ENCODE measurements around the gene GMDS.

- TF ChIP-seq, protein P1, sequence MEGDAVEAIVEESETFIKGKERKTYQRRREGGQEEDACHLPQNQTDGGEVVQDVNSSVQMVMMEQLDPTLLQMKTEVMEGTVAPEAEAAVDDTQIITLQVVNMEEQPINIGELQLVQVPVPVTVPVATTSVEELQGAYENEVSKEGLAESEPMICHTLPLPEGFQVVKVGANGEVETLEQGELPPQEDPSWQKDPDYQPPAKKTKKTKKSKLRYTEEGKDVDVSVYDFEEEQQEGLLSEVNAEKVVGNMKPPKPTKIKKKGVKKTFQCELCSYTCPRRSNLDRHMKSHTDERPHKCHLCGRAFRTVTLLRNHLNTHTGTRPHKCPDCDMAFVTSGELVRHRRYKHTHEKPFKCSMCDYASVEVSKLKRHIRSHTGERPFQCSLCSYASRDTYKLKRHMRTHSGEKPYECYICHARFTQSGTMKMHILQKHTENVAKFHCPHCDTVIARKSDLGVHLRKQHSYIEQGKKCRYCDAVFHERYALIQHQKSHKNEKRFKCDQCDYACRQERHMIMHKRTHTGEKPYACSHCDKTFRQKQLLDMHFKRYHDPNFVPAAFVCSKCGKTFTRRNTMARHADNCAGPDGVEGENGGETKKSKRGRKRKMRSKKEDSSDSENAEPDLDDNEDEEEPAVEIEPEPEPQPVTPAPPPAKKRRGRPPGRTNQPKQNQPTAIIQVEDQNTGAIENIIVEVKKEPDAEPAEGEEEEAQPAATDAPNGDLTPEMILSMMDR (IDR thresholded peaks at IDR 0.05) = no peak
- no peak for TF ChIP-seq POLR2A (IDR thresholded peaks at IDR 0.05)
Observed at GRCh38 chr6:2165286-2165685, 80.1 kb downstream of the GMDS start.

All from heart left ventricle (tissue), 13 donors.